Prostate gland (tissue), 2 donors: ENCODE measurements around the gene OGDH.

Experiments used
- POLR2A ChIP-seq: fragments of 450-650 bp; IDR thresholded peaks from one replicate; pipeline ENCODE4 v1.6.1; 2016; ENCODE audit warnings: antibody characterized with exemption, mild to moderate bottlenecking
- POLR2AphosphoS5 ChIP-seq: sonication (generic); formaldehyde crosslinking; IDR thresholded peaks from one replicate; pipeline ENCODE4 v1.6.1; 2017; ENCODE audit warnings: antibody characterized with exemption
- TF ChIP-seq, protein P1 (sequence below), 4 experiments: fragments of 200-600 bp in 2 of 4; fragments of 450-650 bp in 2 of 4; sonication (generic) in 2 of 4; IDR thresholded peaks; 1 replicate in 3 of 4; 2 replicates in 1 of 4; pipeline ENCODE4 v1.5.1; 2016 to 2019; ENCODE audit warnings: antibody characterized with exemption in 4 of 4, mild to moderate bottlenecking in 2 of 4, moderate library complexity in 2 of 4

DNA sequence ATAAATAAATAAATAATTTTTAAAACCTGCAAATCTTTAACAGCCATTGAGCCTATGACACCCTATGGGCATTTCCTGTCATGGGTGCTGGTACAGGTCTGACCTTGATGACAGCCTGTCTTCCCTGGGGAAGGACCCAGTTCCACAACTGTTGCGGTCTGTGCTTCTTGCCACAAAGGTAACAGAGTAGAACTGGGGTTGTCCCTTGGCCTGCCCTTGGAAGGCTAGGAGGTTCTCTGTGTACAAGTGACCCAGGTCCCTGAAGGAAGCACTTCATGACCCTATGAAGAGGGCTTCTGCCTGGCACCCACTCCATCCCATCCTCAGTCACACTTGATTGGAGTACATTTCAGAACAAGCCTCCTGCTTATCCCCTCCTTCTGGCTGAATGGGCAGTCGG is 66.9 kb downstream of the OGDH start:
- TF ChIP-seq, protein P1, sequence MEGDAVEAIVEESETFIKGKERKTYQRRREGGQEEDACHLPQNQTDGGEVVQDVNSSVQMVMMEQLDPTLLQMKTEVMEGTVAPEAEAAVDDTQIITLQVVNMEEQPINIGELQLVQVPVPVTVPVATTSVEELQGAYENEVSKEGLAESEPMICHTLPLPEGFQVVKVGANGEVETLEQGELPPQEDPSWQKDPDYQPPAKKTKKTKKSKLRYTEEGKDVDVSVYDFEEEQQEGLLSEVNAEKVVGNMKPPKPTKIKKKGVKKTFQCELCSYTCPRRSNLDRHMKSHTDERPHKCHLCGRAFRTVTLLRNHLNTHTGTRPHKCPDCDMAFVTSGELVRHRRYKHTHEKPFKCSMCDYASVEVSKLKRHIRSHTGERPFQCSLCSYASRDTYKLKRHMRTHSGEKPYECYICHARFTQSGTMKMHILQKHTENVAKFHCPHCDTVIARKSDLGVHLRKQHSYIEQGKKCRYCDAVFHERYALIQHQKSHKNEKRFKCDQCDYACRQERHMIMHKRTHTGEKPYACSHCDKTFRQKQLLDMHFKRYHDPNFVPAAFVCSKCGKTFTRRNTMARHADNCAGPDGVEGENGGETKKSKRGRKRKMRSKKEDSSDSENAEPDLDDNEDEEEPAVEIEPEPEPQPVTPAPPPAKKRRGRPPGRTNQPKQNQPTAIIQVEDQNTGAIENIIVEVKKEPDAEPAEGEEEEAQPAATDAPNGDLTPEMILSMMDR (IDR thresholded peaks at IDR 0.05), result no peak
- TF ChIP-seq POLR2AphosphoS5 (no peak), POLR2A (no peak)
